GM19035 (cell line): ENCODE data around the gene MDH1.
"Not testable (repeated sequence)": the region's sequence is repeated elsewhere in the genome, so short reads cannot be mapped to it uniquely, and the experiment has no call there.

Experiments
- ATAC-seq: cut with Tn5 transposase; IDR thresholded peaks from one replicate; pipeline ENCODE4 v1.9.1; 2021; ENCODE audit not compliant: unreplicated experiment

MDH1 gene

GRCh38 chr2:63587814-63588384, 864 bp upstream of the MDH1 start:
- ATAC-seq = no peak

GRCh38 chr2:63589148-63589958, 590 bp downstream of the MDH1 start:
- peak; percentile 9 for ATAC-seq

GRCh38 chr2:63590626-63591408, 2.1 kb downstream of the MDH1 start:
- ATAC-seq = no peak

GRCh38 chr2:63591566-63592175, 2.9 kb downstream of the MDH1 start:
- ATAC-seq = no peak

- ATAC-seq = no peak
Measured at GRCh38 chr2:63594660-63595059, 5.9 kb downstream of the MDH1 start.

GRCh38 chr2:63596401-63596883, 7.7 kb downstream of the MDH1 start:
- no peak for ATAC-seq

- ATAC-seq = no peak
Measured at GRCh38 chr2:63598981-63599380, 10.2 kb downstream of the MDH1 start.

GRCh38 chr2:63600881-63601460, 12.2 kb downstream of the MDH1 start:
- ATAC-seq = no peak

- ATAC-seq = no peak
Measured at GRCh38 chr2:63604666-63605065, 15.9 kb downstream of the MDH1 start.

- not testable (repeated sequence) for ATAC-seq
Measured at GRCh38 chr2:63608865-63609264, 20.1 kb downstream of the MDH1 start.

GRCh38 chr2:63610525-63610924, 21.8 kb downstream of the MDH1 start:
- ATAC-seq = no peak

- no peak for ATAC-seq
Measured at GRCh38 chr2:63613391-63613901, 24.7 kb downstream of the MDH1 start.

- ATAC-seq = no peak
Measured at GRCh38 chr2:63614448-63614968, 25.7 kb downstream of the MDH1 start.

GRCh38 chr2:63614983-63615945, 26.5 kb downstream of the MDH1 start:
- ATAC-seq = no peak

- no peak for ATAC-seq
Measured at GRCh38 chr2:63617366-63617765, 28.6 kb downstream of the MDH1 start.

GRCh38 chr2:63619328-63619727, 30.6 kb downstream of the MDH1 start:
- no peak for ATAC-seq

- no peak for ATAC-seq
Measured at GRCh38 chr2:63622751-63623150, 34.0 kb downstream of the MDH1 start.

- ATAC-seq = not testable (repeated sequence)
Measured at GRCh38 chr2:63623763-63624162, 35.0 kb downstream of the MDH1 start.

- ATAC-seq = no peak
Measured at GRCh38 chr2:63627866-63628265, 39.1 kb downstream of the MDH1 start.
